C4-2B (cell line): ENCODE measurements around the gene NSFL1C.

Source experiments
- ZFX ChIP-seq: fragments of 450-650 bp; IDR thresholded peaks from 2 replicates; pipeline ENCODE4 v1.6.1; 2017
- TF ChIP-seq, protein P1 (sequence below): fragments of 450-650 bp; conservative IDR thresholded peaks from 2 replicates; pipeline ENCODE4 v1.5.1; 2017; ENCODE audit warnings: mild to moderate bottlenecking

DNA sequence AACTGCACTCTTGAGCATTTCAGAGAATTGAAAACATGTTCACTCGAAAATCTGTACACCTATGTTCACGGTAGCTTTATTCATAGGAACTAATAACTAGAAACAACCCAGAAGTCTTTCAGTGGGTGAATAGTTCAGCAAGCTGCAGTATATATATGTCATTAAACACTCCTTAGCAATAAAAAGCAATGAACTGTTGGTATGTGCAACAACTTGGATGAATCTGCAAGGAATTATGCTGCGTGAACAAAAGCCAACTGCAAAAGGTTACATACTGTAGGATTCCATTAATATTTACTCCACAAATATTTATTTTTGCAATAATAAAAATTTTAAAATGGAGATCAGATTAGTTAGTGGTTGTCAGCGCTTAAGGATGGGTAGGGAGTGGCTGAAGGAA lies 51.7 kb downstream of the NSFL1C start:
- TF ChIP-seq, protein P1, sequence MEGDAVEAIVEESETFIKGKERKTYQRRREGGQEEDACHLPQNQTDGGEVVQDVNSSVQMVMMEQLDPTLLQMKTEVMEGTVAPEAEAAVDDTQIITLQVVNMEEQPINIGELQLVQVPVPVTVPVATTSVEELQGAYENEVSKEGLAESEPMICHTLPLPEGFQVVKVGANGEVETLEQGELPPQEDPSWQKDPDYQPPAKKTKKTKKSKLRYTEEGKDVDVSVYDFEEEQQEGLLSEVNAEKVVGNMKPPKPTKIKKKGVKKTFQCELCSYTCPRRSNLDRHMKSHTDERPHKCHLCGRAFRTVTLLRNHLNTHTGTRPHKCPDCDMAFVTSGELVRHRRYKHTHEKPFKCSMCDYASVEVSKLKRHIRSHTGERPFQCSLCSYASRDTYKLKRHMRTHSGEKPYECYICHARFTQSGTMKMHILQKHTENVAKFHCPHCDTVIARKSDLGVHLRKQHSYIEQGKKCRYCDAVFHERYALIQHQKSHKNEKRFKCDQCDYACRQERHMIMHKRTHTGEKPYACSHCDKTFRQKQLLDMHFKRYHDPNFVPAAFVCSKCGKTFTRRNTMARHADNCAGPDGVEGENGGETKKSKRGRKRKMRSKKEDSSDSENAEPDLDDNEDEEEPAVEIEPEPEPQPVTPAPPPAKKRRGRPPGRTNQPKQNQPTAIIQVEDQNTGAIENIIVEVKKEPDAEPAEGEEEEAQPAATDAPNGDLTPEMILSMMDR: no peak
- no peak for TF ChIP-seq ZFX
